HepG2 (cell line): ENCODE measurements around the gene C3orf22. TPM values are rescaled to one million over a fixed set of nuclear protein-coding genes. Genes with fewer than 3 reads are reported as not detected.

Experiments
- ELF1 ChIP-seq: sonication (generic); formaldehyde crosslinking; IDR thresholded peaks from 2 replicates; pipeline ENCODE4 v1.4.0; 2020; ENCODE audit warnings: missing genetic modification reagents
- ELF4 ChIP-seq: sonication (generic); formaldehyde crosslinking; IDR thresholded peaks from 2 replicates; pipeline ENCODE4 v1.5.0; 2020; ENCODE audit warnings: missing genetic modification reagents, mild to moderate bottlenecking, moderate library complexity, borderline replicate concordance
- ETV6 ChIP-seq: sonication (generic); formaldehyde crosslinking; conservative IDR thresholded peaks from 2 replicates; pipeline ENCODE4 v1.4.0; 2020; ENCODE audit warnings: missing genetic modification reagents
- HOXA3 ChIP-seq: sonication (generic); formaldehyde crosslinking; IDR thresholded peaks from 2 replicates; pipeline ENCODE4 v1.5.0; 2020; ENCODE audit warnings: missing genetic modification reagents
- KAT2B ChIP-seq: fragments of 150-350 bp; IDR thresholded peaks from 2 replicates; pipeline ENCODE4 v1.6.1; 2014; ENCODE audit warnings: low read depth, low read length, borderline replicate concordance
- MED13 ChIP-seq: sonication (generic); formaldehyde crosslinking; IDR thresholded peaks from 2 replicates; pipeline ENCODE4 v1.5.0; 2020; ENCODE audit warnings: missing genetic modification reagents
- NFATC3 ChIP-seq: sonication (generic); formaldehyde crosslinking; IDR thresholded peaks from 2 replicates; pipeline ENCODE4 v1.5.1; 2020; ENCODE audit warnings: mild to moderate bottlenecking, missing genetic modification reagents
- RFXANK ChIP-seq: IDR thresholded peaks from 2 replicates; pipeline ENCODE4 v1.6.1; 2016
- RFXAP ChIP-seq: sonication (generic); formaldehyde crosslinking; IDR thresholded peaks from 2 replicates; pipeline ENCODE4 v1.4.0; 2020; ENCODE audit warnings: missing genetic modification reagents, borderline replicate concordance
- ZC3H13 ChIP-seq: sonication (generic); formaldehyde crosslinking; IDR thresholded peaks from 2 replicates; pipeline ENCODE4 v1.8.1; 2023; ENCODE audit warnings: mild to moderate bottlenecking, missing genetic modification reagents, moderate library complexity
- ZNF10 ChIP-seq: sonication (generic); formaldehyde crosslinking; IDR thresholded peaks from 2 replicates; pipeline ENCODE4 v1.4.0; 2020; ENCODE audit warnings: mild to moderate bottlenecking, low read depth, missing genetic modification reagents, borderline replicate concordance
- ZNF496 ChIP-seq: sonication (generic); formaldehyde crosslinking; IDR thresholded peaks from 2 replicates; pipeline ENCODE4 v1.8.1; 2023; ENCODE audit warnings: mild to moderate bottlenecking, moderate library complexity, missing genetic modification reagents; ENCODE audit not compliant: insufficient replicate concordance
- ZNF562 ChIP-seq: sonication (generic); formaldehyde crosslinking; IDR thresholded peaks from 2 replicates; pipeline ENCODE4 v1.8.0; 2022; ENCODE audit warnings: missing genetic modification reagents, borderline replicate concordance
- ZNF570 ChIP-seq: sonication (generic); formaldehyde crosslinking; IDR thresholded peaks from 2 replicates; pipeline ENCODE4 v1.4.0; 2020; ENCODE audit warnings: mild to moderate bottlenecking, missing genetic modification reagents, borderline replicate concordance
- ZNF777 ChIP-seq: sonication (generic); formaldehyde crosslinking; IDR thresholded peaks from 2 replicates; pipeline ENCODE4 v1.4.0; 2020; ENCODE audit warnings: missing genetic modification reagents
- polyA plus RNA-seq, 8 experiments: library from polyadenylated mRNA; depleted of rRNA in 3 of 8; stranded (reverse) in 7 of 8; unstranded in 1 of 8; fragments of >200 nt; fragmentation: Illumina TruSeq in 4 of 8; extraction: Trizol in 4 of 8; gene quantifications; 2 replicates each; pipeline versions ENCODE4 v1.2.1 to v1.2.3, GENCODE V29; 2011 to 2016; ENCODE audit warnings: low read depth in 4 of 8, missing spikeins in 1 of 8, mixed read lengths in 1 of 8; ENCODE audit not compliant: insufficient read depth in 1 of 8
- total RNA-seq, 5 experiments: library from RNA; depleted of rRNA; stranded (reverse); fragments of >200 nt; fragmentation: Illumina TruSeq; extraction: Trizol; gene quantifications; 2 replicates each; pipeline ENCODE4 v1.2.3, GENCODE V29; 2016; ENCODE audit warnings: low read depth in 1 of 5
- TF ChIP-seq, protein P1 (sequence below): sonication (generic); formaldehyde crosslinking; IDR thresholded peaks from 2 replicates; pipeline ENCODE4 v1.4.0; 2020; ENCODE audit warnings: mild to moderate bottlenecking, missing genetic modification reagents
- TF ChIP-seq, protein P2 (sequence below): sonication (generic); formaldehyde crosslinking; IDR thresholded peaks from 2 replicates; pipeline ENCODE4 v1.4.0; 2020; ENCODE audit warnings: missing genetic modification reagents
- TF ChIP-seq, protein P3 (sequence below): sonication (generic); formaldehyde crosslinking; IDR thresholded peaks from 2 replicates; pipeline ENCODE4 v1.5.0; 2020; ENCODE audit warnings: mild to moderate bottlenecking, missing genetic modification reagents
- TF ChIP-seq, protein P4 (sequence below): sonication (generic); formaldehyde crosslinking; IDR thresholded peaks from 2 replicates; pipeline ENCODE4 v1.4.0; 2020; ENCODE audit warnings: missing genetic modification reagents
- TF ChIP-seq, protein P5 (sequence below): sonication (generic); formaldehyde crosslinking; IDR thresholded peaks from 2 replicates; pipeline ENCODE4 v1.5.0; 2020; ENCODE audit warnings: mild to moderate bottlenecking, low read depth, missing genetic modification reagents, borderline replicate concordance
- TF ChIP-seq, protein P6 (sequence below): sonication (generic); formaldehyde crosslinking; IDR thresholded peaks from 2 replicates; pipeline ENCODE4 v1.8.1; 2022; ENCODE audit warnings: mild to moderate bottlenecking, missing genetic modification reagents
- TF ChIP-seq, protein P7 (sequence below): sonication (generic); formaldehyde crosslinking; IDR thresholded peaks from 2 replicates; pipeline ENCODE4 v1.5.1; 2020; ENCODE audit warnings: missing genetic modification reagents, mild to moderate bottlenecking, borderline replicate concordance

Gene C3orf22
- total and polyA plus RNA-seq, 2 of the 13 experiments (the other 11 are each of a cell fraction or from before 2014, with no cell fraction given): not detected

DNA sequence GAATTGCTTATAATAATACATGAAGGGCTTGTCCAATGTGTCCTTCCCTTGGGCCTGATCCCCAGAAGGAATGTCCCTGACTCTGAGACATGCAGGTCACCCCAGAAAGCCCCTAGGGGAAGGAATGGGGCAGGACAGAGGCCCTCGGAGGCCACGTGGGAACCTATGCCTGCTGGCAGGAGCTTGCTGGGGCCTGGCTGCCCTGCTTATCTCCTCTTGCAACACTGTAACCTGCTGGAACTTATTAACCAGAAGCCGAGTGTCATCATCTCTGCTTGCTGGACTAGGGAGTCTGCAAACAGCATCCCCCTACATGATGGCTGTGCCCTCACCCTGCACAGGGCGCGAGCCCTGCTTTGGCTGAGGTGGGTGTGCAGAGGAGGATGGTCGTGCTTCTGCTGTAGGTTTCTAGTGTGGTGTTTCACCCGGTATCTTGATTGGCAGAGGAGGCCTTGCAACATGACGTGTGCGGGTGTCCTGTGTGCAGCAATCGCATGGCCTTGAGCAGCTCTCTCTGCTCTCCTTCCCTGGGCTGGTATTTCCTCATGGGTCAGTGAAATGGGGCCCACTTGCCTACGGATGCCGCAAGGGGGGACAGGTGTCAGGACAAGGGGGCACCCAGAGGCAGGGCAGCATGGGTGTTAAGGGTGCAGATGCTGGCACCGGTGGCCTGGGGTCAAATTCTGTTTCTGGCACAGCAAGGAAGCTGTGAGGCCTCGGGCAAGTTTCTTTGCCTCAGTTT lies 29.8 kb downstream of the C3orf22 start (continued):
- TF ChIP-seq, protein P1, sequence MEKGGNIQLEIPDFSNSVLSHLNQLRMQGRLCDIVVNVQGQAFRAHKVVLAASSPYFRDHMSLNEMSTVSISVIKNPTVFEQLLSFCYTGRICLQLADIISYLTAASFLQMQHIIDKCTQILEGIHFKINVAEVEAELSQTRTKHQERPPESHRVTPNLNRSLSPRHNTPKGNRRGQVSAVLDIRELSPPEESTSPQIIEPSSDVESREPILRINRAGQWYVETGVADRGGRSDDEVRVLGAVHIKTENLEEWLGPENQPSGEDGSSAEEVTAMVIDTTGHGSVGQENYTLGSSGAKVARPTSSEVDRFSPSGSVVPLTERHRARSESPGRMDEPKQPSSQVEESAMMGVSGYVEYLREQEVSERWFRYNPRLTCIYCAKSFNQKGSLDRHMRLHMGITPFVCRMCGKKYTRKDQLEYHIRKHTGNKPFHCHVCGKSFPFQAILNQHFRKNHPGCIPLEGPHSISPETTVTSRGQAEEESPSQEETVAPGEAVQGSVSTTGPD (CRISPR knock-in tag): peak; percentile 57
- TF ChIP-seq ZNF10 (CRISPR knock-in tag) (no peak), ELF4 (no peak), ZNF570 (CRISPR knock-in tag) (no peak), RFXAP (CRISPR knock-in tag) (no peak), ZNF777 (CRISPR knock-in tag) (no peak), HOXA3 (peak; percentile 83), ZNF496 (CRISPR knock-in tag) (no peak), MED13 (CRISPR knock-in tag) (no peak), KAT2B (no peak), ZNF562 (no peak), ZC3H13 (CRISPR knock-in tag) (peak; percentile 73; the same call in 1 of the 2 replicates), NFATC3 (CRISPR knock-in tag) (no peak), ELF1 (CRISPR knock-in tag) (peak; percentile 52; the same call in 1 of the 2 replicates), ETV6 (CRISPR knock-in tag) (0 out of 2 replicates have a peak, but pooled peaks have one; percentile 52), RFXANK (CRISPR knock-in tag) (no peak)
- TF ChIP-seq, protein P2, sequence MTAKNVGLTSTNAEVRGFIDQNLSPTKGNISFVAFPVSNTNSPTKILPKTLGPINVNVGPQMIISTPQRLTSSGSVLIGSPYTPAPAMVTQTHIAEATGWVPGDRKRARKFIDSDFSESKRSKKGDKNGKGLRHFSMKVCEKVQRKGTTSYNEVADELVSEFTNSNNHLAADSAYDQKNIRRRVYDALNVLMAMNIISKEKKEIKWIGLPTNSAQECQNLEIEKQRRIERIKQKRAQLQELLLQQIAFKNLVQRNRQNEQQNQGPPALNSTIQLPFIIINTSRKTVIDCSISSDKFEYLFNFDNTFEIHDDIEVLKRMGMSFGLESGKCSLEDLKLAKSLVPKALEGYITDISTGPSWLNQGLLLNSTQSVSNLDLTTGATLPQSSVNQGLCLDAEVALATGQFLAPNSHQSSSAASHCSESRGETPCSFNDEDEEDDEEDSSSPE (CRISPR knock-in tag): peak; percentile 55
- TF ChIP-seq, protein P3, sequence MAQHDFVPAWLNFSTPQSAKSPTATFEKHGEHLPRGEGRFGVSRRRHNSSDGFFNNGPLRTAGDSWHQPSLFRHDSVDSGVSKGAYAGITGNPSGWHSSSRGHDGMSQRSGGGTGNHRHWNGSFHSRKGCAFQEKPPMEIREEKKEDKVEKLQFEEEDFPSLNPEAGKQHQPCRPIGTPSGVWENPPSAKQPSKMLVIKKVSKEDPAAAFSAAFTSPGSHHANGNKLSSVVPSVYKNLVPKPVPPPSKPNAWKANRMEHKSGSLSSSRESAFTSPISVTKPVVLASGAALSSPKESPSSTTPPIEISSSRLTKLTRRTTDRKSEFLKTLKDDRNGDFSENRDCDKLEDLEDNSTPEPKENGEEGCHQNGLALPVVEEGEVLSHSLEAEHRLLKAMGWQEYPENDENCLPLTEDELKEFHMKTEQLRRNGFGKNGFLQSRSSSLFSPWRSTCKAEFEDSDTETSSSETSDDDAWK: no peak
- TF ChIP-seq, protein P4, sequence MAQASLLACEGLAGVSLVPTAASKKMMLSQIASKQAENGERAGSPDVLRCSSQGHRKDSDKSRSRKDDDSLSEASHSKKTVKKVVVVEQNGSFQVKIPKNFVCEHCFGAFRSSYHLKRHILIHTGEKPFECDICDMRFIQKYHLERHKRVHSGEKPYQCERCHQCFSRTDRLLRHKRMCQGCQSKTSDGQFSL (CRISPR knock-in tag): peak; percentile 57; the same call in 1 of the 2 replicates
- TF ChIP-seq, protein P5, sequence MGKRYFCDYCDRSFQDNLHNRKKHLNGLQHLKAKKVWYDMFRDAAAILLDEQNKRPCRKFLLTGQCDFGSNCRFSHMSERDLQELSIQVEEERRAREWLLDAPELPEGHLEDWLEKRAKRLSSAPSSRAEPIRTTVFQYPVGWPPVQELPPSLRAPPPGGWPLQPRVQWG (CRISPR knock-in tag): no peak
- TF ChIP-seq, protein P6, sequence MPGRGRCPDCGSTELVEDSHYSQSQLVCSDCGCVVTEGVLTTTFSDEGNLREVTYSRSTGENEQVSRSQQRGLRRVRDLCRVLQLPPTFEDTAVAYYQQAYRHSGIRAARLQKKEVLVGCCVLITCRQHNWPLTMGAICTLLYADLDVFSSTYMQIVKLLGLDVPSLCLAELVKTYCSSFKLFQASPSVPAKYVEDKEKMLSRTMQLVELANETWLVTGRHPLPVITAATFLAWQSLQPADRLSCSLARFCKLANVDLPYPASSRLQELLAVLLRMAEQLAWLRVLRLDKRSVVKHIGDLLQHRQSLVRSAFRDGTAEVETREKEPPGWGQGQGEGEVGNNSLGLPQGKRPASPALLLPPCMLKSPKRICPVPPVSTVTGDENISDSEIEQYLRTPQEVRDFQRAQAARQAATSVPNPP (CRISPR knock-in tag): peak; percentile 56; the same call in 1 of the 2 replicates
- TF ChIP-seq, protein P7, sequence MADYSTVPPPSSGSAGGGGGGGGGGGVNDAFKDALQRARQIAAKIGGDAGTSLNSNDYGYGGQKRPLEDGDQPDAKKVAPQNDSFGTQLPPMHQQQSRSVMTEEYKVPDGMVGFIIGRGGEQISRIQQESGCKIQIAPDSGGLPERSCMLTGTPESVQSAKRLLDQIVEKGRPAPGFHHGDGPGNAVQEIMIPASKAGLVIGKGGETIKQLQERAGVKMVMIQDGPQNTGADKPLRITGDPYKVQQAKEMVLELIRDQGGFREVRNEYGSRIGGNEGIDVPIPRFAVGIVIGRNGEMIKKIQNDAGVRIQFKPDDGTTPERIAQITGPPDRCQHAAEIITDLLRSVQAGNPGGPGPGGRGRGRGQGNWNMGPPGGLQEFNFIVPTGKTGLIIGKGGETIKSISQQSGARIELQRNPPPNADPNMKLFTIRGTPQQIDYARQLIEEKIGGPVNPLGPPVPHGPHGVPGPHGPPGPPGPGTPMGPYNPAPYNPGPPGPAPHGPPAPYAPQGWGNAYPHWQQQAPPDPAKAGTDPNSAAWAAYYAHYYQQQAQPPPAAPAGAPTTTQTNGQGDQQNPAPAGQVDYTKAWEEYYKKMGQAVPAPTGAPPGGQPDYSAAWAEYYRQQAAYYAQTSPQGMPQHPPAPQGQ: no peak
